HCT116 (cell line): ENCODE results near the gene LYL1.

Experiments used
- CTCF ChIP-seq, 3 experiments: fragments of 200-600 bp in 1 of 3; sonication (generic) in 1 of 3; IDR thresholded peaks in 2 of 3; conservative IDR thresholded peaks in 1 of 3; 2 replicates each; pipeline ENCODE4 v1.5.1; 2012 to 2017; ENCODE audit warnings: low read depth in 2 of 3, low read length in 2 of 3, antibody characterized with exemption in 1 of 3, borderline replicate concordance in 1 of 3, control low read depth in 1 of 3, mild to moderate bottlenecking in 1 of 3, mixed read lengths in 1 of 3, mixed run types in 1 of 3, moderate library complexity in 1 of 3; ENCODE audit not compliant: insufficient read depth in 1 of 3
- POLR2A ChIP-seq: IDR thresholded peaks from 2 replicates; pipeline ENCODE4 v1.7.0; 2011; ENCODE audit warnings: borderline replicate concordance; ENCODE audit not compliant: insufficient read depth, insufficient read length; ENCODE audit errors: extremely low read depth

- no peak for TF ChIP-seq CTCF (IDR thresholded peaks at IDR 0.05 in 2 of 3, conservative IDR thresholded peaks at IDR 0.05 in 1 of 3; ENCODE audit: borderline replicate concordance in 1 of 3, insufficient read depth in 1 of 3, low read depth in 2 of 3, low read length in 2 of 3)
- TF ChIP-seq POLR2A = no peak
Observed at GRCh38 chr19:13133241-13133870, 30.7 kb upstream of the LYL1 start.
